ENCODE data around the gene ZIC4.

ZIC4 gene

GRCh38 chr3:147368151-147368550, 38.2 kb downstream of the ZIC4 start:
- no peak for DNase-seq

DNA sequence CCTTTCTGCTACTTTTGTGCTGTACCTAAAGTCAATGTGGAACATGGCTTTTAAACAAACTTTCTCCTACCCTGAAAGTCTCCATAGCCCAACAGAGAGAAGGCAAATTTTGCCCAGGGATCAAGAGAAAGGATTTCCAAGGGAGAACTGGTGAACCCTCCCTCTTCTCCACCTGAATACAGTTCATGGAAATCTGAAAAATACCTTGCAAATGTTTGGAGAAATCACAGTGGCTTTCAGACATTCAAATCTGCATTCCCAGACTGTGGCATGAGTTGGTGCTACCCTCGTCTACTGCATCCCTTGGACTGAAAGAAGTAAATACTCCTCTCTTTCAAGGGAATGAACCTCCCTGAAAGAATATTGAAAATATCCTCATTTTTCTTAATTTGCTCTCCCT, 38.7 kb downstream of the ZIC4 start:
- DNase-seq, result no peak

- DNase-seq, result no peak
Observed at GRCh38 chr3:147365196-147366115, 40.9 kb downstream of the ZIC4 start.

GRCh38 chr3:147364771-147365170, 41.6 kb downstream of the ZIC4 start:
- DNase-seq, result no peak

DNA sequence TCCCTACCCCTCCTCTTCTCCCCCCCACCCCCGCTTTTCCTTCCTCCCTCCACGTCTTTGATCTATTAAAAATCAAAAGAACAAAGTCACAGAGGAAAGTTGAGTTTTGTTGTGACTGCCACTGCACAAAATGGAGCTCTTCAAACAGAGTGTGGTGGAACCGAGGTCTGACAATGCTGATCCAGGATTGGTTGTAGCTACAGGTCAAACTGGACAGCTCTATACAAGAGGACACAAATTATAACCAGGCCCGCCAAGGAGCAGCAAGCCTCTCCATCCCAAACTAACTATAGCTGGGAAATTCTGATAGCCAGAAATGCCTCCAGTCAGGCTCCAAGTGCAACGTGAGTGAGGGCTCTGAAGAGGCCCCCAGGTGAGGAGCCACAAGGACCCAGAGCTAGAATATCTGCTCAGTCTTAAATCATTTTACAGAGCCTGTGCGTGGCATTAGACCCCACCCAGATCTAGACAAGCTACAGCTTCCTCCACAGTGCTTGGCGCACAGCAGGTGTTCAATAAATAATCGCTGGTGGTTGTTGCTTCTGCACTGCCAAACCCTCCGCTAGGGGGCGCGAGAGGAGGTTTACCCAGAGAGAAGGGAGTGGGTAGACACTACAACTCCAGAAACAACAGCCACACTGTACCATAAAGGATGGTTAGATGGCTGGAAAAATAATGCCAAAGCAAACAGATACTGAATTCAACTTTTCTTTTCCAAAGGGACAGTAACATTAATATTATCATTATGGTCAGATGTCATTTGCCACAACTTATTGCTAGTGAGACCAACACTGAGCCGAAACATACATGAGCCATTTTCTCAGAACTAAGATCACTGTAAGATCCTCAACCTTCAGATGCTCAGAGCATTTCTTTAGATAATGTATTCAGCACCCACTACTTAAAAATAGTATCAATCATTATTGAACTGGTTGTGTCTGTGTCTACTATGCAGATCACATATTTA, 44.6 kb downstream of the ZIC4 start:
- DNase-seq, result peak; percentile 40 to 42

GRCh38 chr3:147360646-147361453, 45.5 kb downstream of the ZIC4 start:
- DNase-seq, result no peak

GRCh38 chr3:147360051-147360439, 46.3 kb downstream of the ZIC4 start:
- DNase-seq, result no peak

GRCh38 chr3:147359177-147360050, 46.9 kb downstream of the ZIC4 start:
- no peak for DNase-seq

- no peak for DNase-seq
Observed at GRCh38 chr3:147358144-147358992, 48.0 kb downstream of the ZIC4 start.

GRCh38 chr3:147356909-147357900, 49.1 kb downstream of the ZIC4 start:
- no peak for DNase-seq

DNA sequence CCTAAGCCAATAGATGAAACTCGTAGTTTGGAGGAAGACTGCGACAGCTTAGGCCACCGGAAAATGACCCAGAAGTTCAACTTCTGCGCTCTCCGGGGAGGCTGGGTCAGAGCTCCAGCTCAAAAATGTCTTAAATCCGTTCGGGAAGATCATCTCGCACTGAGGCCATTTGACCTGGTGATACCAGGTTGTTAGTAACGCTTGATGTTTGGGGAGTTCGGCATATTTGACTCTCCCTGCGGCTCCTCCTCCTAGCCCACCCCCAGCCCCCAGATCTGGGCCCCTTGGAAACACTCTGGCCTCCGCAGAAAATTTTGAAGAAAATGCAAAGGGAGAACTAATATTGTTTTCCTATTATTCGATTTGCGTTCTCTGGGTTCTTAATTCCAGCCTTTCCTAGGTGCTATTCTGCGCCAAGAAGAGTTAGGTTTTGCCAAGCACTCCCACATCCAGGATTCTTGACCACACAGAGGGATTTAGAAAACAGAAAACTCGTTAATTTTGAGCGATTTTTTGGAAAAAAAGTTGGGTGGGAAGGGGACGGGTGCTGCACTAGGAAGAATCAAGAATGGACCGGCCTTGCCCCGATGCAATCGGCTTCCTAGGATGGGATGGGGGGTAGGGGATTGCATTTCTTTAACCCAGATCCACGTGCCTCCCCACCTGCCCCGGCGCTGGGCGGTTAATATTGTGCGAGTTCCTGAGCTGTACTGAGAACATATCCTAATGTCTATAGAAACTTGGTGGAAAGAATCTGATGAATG, 50.0 kb downstream of the ZIC4 start:
- DNase-seq, result no peak

- DNase-seq, result no peak
Observed at GRCh38 chr3:147355753-147356090, 50.6 kb downstream of the ZIC4 start.

DNA sequence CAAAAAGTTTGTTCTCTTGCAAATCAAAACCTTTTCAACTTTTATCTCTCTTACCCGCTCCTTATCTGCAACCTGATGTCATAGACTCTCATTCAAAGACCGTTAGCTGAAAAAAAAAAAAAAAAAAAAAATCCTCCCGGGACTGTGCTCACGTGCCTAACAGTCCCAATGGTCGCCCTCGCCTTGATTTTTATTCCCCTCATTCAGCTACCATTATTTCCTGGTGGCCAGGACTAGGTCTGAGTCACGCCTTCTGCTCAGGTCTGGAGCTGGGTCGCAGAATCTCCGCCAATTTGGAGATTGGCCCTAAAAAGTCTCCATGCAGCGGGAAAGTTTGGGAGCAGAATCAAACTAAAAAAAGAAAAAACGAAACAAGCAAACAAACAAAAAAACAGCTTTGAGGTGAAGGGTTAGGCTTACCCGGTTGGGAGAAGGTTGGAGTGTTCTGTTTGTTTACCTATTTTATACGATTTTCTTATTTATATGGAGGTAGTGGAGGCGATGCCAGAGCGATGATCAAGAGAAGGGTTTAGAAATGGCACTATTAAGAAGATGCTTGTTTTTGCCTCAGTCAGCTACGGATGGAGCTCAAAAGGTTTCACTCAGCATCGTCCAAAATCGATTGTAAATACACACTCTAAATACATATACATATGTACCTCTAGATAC, 51.1 kb downstream of the ZIC4 start:
- DNase-seq, result no peak

DNA sequence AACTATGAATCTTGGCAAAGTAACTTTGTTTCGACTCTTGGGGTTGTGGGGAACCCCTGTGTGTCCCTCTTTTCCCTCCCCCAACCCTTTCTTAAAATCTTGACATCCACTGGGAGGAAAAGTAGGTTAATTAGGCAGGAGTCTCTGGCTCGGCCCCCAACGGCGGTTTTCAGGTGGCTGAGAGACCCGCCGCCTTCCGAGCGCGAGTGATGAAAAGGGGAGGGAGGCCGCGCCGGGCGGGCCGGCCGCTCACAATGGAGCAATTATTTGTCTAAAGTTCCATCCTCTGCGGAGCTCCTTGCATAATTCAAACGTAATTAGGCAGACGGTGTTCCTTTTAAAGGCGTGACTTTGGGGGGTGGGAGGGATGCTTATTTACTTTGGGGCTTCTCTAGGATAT, 51.7 kb downstream of the ZIC4 start:
- DNase-seq, result no peak

DNA sequence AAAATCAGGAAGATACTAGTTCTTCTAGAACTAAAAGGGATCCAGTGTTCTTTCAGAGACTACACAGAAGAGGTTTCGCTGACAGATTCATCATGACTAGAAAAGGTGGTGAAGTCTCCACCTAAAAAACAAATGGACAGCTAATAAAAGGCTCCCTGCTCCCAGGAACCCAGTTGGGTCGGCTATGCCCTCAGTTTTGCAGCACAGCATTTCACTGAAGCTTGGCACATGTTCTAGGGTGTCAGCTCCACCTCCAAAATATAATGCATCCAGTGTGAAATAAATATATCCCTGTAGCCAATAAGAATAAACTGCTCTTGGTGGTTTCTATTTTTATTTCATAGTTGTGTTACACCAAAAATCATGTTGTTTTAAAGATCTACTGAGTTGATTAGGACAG, 55.0 kb downstream of the ZIC4 start:
- no peak for DNase-seq

GRCh38 chr3:147348976-147349375, 57.4 kb downstream of the ZIC4 start:
- DNase-seq, result no peak

DNA sequence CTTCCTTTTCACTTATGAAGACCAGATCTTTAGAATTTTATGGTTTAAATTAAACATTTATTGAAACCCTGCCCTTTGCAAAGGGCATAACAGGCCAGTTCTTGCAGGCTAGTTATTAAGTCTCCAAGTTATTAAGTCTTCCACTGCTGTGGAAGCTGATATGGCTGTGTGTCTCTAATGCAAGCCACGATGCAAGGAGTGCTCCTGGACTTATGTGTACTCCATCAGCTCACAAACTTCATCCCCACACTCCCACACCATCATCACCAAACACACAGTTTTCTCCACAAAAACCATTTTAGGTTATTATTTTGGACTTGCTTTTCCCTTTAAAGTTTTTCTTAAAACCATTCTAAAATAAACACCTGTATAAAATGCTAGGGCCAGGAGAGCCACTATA, 62.4 kb downstream of the ZIC4 start:
- DNase-seq, result no peak

DNA sequence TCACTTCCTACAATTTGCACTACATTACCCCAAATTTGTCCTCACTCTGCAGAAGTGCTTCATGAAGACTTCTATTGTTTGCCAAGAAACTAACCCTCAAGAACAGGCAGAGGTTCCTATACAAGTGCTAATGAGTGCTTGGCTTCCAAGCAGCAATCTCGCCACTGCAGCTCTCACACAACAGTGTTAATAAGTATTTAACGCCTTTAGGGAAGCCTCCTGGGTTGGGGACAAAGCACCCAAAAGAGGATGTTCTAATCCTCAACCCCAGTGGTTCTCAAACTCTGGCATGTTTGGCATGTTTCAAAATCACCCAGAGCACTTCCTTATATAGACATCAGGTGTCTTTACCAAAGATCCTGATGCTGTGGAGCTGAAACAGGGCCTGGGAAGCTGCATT, 64.6 kb downstream of the ZIC4 start:
- no peak for DNase-seq

All from stimulated activated CD4-positive, alpha-beta T cell treated with anti-CD3 and anti-CD28 coated beads, Interleukin-2, amount 100 ng/mL, for 48 hours (primary cell).